OCI-LY7 (cell line): ENCODE data around the gene TSPAN5. TPM values are rescaled to one million over a fixed set of nuclear protein-coding genes. Genes with fewer than 3 reads are reported as not detected.

ENCODE experiments used
- BruUV-seq: library from RNA; stranded (reverse); fragments of 400-500 nt; replicated peaks from 2 replicates; lab custom pipeline; 2021; lab: Mats Ljungman, UMichigan
- CTCF ChIA-PET: fragments of 300-600 bp; sonication (Branson Sonifier 250); formaldehyde crosslinking; loops from one replicate; lab custom pipeline; 2022; ENCODE audit warnings: antibody characterized with exemption; ENCODE audit not compliant: unreplicated experiment; lab: Charles Lee
- POLR2A ChIA-PET: fragments of 300-600 bp; sonication (Branson Sonifier 250); formaldehyde crosslinking; loops from one replicate; lab custom pipeline; 2022; ENCODE audit warnings: antibody characterized with exemption; lab: Charles Lee
- DNase-seq: peaks from one replicate; pipeline ENCODE4 v3.0.0-alpha.2; 2015; ENCODE audit warnings: low spot score
- H2AFZ ChIP-seq: fragments of 200-600 bp; sonication (generic), shearing (Covaris generic); 2 replicates; pipeline ENCODE4 v1.6.1; 2014; ENCODE audit warnings: mild to moderate bottlenecking, antibody characterized with exemption, low read length, moderate library complexity
- H3K27ac ChIP-seq: fragments of 200-600 bp; sonication (generic); 2 replicates; pipeline ENCODE4 v1.5.1; 2014; ENCODE audit warnings: mixed run types, low read depth, mild to moderate bottlenecking, moderate library complexity, low read length, inconsistent platforms; ENCODE audit not compliant: poor library complexity, severe bottlenecking
- H3K36me3 ChIP-seq: fragments of 200-600 bp; sonication (generic); 2 replicates; pipeline ENCODE4 v1.6.1; 2014; ENCODE audit warnings: mild to moderate bottlenecking, antibody characterized with exemption, low read length, moderate library complexity, mixed read lengths; ENCODE audit not compliant: insufficient read depth
- H3K4me1 ChIP-seq: fragments of 200-600 bp; sonication (generic); 2 replicates; pipeline ENCODE4 v1.5.1; 2014; ENCODE audit warnings: mild to moderate bottlenecking, low read length; ENCODE audit not compliant: insufficient read depth, poor library complexity, severe bottlenecking
- H3K4me2 ChIP-seq: fragments of 200-600 bp; sonication (generic); 2 replicates; pipeline ENCODE4 v1.6.1; 2014; ENCODE audit warnings: mild to moderate bottlenecking, low read length
- H3K4me3 ChIP-seq: fragments of 200-600 bp; sonication (generic); 2 replicates; pipeline ENCODE4 v1.5.1; 2014; ENCODE audit warnings: mild to moderate bottlenecking, low read depth, low read length; ENCODE audit not compliant: poor library complexity, severe bottlenecking
- H3K79me2 ChIP-seq: fragments of 200-600 bp; sonication (generic); 2 replicates; pipeline ENCODE4 v1.6.1; 2016; ENCODE audit warnings: low read depth, mild to moderate bottlenecking, low read length, moderate library complexity, mixed read lengths; ENCODE audit not compliant: insufficient read depth
- H3K9me2 ChIP-seq: fragments of 200-600 bp; sonication (generic); 2 replicates; pipeline ENCODE4 v1.6.1; 2016; ENCODE audit warnings: mild to moderate bottlenecking, low read length, mixed read lengths; ENCODE audit not compliant: insufficient read depth
- H3K9me3 ChIP-seq: fragments of 200-600 bp; sonication (generic); 2 replicates; pipeline ENCODE4 v1.6.1; 2014; ENCODE audit warnings: mild to moderate bottlenecking, mixed run types, low read length, mixed read lengths
- H4K20me1 ChIP-seq: fragments of 200-600 bp; sonication (generic); 2 replicates; pipeline ENCODE4 v1.6.1; 2014; ENCODE audit warnings: mild to moderate bottlenecking, antibody characterized with exemption, low read length, moderate library complexity, mixed read lengths; ENCODE audit not compliant: insufficient read depth
- CTCF ChIP-seq: fragments of 200-600 bp; sonication (generic); conservative IDR thresholded peaks from 2 replicates; pipeline ENCODE4 v1.5.1; 2014; ENCODE audit warnings: mild to moderate bottlenecking, antibody characterized with exemption, low read length, moderate library complexity, mixed read lengths
- EZH2phosphoT487 ChIP-seq: fragments of 200-600 bp; sonication (generic); IDR thresholded peaks from 2 replicates; pipeline ENCODE4 v1.6.1; 2018; ENCODE audit warnings: low read depth, borderline replicate concordance, mild to moderate bottlenecking, mixed run types, antibody characterized with exemption, low read length, moderate library complexity, mixed read lengths
- intact Hi-C: fragments of 100-400 bp; cut with micrococcal nuclease; formaldehyde crosslinking; loops from one replicate; pipeline ENCODE4 v1.10.0; 2022; ENCODE audit not compliant: unreplicated experiment
- total RNA-seq, 2 experiments: library from RNA; depleted of rRNA in 1 of 2; stranded (reverse); fragments of >200 nt in 1 of 2; shearing (Covaris generic) in 1 of 2; gene quantifications; 2 replicates each; pipeline ENCODE4 v1.2.3, GENCODE V29; 2014 to 2022

The TSPAN5 gene
- total RNA-seq, 2 experiments from 2014 or later, result not detected

DNA sequence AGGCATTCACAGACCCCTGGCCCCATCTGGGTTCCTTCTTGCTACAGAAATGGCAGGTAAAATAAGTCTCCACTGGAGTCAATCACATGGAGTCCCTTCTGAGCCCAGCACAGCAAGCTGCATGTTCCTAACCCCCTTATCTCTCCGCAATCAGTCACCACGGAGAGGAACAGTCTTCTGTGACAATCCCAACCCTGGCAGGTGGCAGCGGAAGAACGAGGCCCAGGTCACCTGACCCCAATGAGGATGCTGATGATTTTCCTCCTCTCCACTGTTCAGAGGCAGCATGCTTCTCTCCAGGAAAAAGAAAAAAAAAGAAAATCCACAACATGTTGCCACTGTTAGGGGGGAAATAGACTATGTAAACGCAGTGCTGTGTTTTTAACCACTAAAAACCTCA, 50.1 kb downstream of the TSPAN5 start:
- Histone ChIP-seq H3K4me2 (no peak overlapping the region), H3K79me2 (no peaks in the 10 kb centered on the region), H3K9me2 (no peaks in the 10 kb centered on the region), H3K4me1 (no peaks in the 10 kb centered on the region), H3K9me3 (no peaks in the 10 kb centered on the region), H3K36me3 (no peaks in the 10 kb centered on the region), H3K4me3 (no peak overlapping the region), H4K20me1 (no peaks in the 10 kb centered on the region), H3K27ac (no peak overlapping the region), H2AFZ (no peak overlapping the region)
- intact Hi-C loops, result no loop called here
- BruUV-seq, result no TSS peak
- DNase-seq, result no peak
- ChIA-PET CTCF (no interaction called here), POLR2A (no interaction called here)
- no peak for TF ChIP-seq EZH2phosphoT487
- no peak for TF ChIP-seq CTCF

DNA sequence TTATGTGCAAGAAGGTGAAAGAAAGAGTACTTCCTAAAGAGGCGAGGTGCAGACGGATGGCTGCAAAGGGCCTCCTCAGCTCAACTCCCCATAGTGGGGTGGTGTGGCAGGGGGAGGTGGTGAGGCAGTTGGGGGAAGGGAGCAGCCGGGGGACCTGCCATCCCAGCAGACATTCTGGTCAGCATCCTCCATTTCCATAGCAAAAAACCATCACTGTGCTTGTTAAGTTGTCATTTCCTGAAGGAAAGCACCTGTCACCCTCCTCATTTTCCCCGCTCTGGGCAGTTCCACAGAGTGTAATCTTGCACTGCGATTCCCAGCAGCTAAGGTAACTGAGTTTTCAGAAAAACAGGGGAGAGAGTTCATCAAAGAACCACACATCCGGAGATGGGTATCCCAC, 51.5 kb downstream of the TSPAN5 start:
- POLR2A ChIA-PET, result interaction anchor here (0.7 kb wide), 1 partner anchor 130 kb away, joined by 3 read pairs; no protein-coding TSS in a partner anchor

More for the DNA sequence above, 51.5 kb downstream of the TSPAN5 start:
- no peak overlapping the region for H3K4me3 ChIP-seq
- H3K9me3 ChIP-seq, result no peaks in the 10 kb centered on the region
- H3K4me2 ChIP-seq, result no peak overlapping the region
- H3K79me2 ChIP-seq, result no peaks in the 10 kb centered on the region
- no peak for TF ChIP-seq CTCF
- no peak for TF ChIP-seq EZH2phosphoT487
- CTCF ChIA-PET, result no interaction called here
- H4K20me1 ChIP-seq, result no peaks in the 10 kb centered on the region
- H3K27ac ChIP-seq, result no peak overlapping the region
- no TSS peak for BruUV-seq
- DNase-seq, result no peak
- intact Hi-C loops, result no loop called here
- H3K36me3 ChIP-seq, result no peaks in the 10 kb centered on the region
- H3K4me1 ChIP-seq, result no peaks in the 10 kb centered on the region
- H2AFZ ChIP-seq, result no peak overlapping the region
- no peaks in the 10 kb centered on the region for H3K9me2 ChIP-seq
